ENCODE data around the gene CIB4.

The CIB4 gene

DNA sequence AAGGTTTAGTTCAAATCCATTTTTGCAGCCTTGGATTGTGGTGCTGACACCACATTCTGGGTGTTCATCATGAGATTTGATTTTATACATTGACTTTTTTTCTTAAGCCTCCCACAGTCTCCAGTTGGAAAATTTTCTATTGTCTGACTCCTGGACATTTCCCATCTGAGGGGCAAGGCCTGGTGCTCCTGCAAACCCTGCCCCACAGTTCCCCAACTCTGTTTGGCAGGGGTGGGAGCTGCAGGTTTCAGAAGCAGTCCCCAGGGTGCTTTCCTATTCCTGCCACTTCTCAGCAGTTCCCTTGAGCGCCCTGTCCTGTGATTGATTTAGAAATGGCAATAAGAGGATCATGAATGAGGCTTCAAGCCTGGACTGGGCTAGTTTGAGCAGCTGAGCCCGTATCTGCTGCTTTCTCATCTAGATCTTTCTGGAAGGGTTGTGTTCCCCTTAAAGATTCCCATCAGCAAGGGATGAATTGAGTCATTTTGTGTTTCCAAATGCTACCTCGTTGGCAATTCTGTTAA, 77.0 kb downstream of the CIB4 start:
- TF ChIP-seq, protein P1, sequence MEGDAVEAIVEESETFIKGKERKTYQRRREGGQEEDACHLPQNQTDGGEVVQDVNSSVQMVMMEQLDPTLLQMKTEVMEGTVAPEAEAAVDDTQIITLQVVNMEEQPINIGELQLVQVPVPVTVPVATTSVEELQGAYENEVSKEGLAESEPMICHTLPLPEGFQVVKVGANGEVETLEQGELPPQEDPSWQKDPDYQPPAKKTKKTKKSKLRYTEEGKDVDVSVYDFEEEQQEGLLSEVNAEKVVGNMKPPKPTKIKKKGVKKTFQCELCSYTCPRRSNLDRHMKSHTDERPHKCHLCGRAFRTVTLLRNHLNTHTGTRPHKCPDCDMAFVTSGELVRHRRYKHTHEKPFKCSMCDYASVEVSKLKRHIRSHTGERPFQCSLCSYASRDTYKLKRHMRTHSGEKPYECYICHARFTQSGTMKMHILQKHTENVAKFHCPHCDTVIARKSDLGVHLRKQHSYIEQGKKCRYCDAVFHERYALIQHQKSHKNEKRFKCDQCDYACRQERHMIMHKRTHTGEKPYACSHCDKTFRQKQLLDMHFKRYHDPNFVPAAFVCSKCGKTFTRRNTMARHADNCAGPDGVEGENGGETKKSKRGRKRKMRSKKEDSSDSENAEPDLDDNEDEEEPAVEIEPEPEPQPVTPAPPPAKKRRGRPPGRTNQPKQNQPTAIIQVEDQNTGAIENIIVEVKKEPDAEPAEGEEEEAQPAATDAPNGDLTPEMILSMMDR (IDR thresholded peaks at IDR 0.05), result no peak
- no peaks in the 10 kb centered on the region for H3K9me3 ChIP-seq (ENCODE audit: control insufficient read depth, low read length)
- no peaks in the 10 kb centered on the region for H3K79me2 ChIP-seq
- no peaks in the 10 kb centered on the region for H3K4me1 ChIP-seq
- no peak overlapping the region for H3K9ac ChIP-seq
- no peak overlapping the region for H2AFZ ChIP-seq
- no peaks in the 10 kb centered on the region for H3K27me3 ChIP-seq (ENCODE audit: control insufficient read depth, insufficient read depth, low read length)
- H3K36me3 ChIP-seq (ENCODE audit: control insufficient read depth, insufficient read depth, low read length), result no peaks in the 10 kb centered on the region
- no peak overlapping the region for H3K4me3 ChIP-seq (ENCODE audit: low read depth, low read length)
- no peak overlapping the region for H3K4me2 ChIP-seq (ENCODE audit: low read length)
- H3K27ac ChIP-seq, result no peak overlapping the region

- Histone ChIP-seq H3K4me3 (ENCODE audit: low read depth, low read length) (no peak overlapping the region), H3K79me2 (no peaks in the 10 kb centered on the region), H3K4me1 (no peaks in the 10 kb centered on the region), H3K27me3 (ENCODE audit: control insufficient read depth, insufficient read depth, low read length) (no peaks in the 10 kb centered on the region), H3K36me3 (ENCODE audit: control insufficient read depth, insufficient read depth, low read length) (no peaks in the 10 kb centered on the region), H2AFZ (no peak overlapping the region), H3K9ac (no peak overlapping the region), H3K9me3 (ENCODE audit: control insufficient read depth, low read length) (no peaks in the 10 kb centered on the region), H3K4me2 (ENCODE audit: low read length) (no peak overlapping the region), H3K27ac (no peak overlapping the region)
- TF ChIP-seq, protein P1 (IDR thresholded peaks at IDR 0.05), result no peak
Observed at GRCh38 chr2:26563686-26564085, 77.5 kb downstream of the CIB4 start.

DNA sequence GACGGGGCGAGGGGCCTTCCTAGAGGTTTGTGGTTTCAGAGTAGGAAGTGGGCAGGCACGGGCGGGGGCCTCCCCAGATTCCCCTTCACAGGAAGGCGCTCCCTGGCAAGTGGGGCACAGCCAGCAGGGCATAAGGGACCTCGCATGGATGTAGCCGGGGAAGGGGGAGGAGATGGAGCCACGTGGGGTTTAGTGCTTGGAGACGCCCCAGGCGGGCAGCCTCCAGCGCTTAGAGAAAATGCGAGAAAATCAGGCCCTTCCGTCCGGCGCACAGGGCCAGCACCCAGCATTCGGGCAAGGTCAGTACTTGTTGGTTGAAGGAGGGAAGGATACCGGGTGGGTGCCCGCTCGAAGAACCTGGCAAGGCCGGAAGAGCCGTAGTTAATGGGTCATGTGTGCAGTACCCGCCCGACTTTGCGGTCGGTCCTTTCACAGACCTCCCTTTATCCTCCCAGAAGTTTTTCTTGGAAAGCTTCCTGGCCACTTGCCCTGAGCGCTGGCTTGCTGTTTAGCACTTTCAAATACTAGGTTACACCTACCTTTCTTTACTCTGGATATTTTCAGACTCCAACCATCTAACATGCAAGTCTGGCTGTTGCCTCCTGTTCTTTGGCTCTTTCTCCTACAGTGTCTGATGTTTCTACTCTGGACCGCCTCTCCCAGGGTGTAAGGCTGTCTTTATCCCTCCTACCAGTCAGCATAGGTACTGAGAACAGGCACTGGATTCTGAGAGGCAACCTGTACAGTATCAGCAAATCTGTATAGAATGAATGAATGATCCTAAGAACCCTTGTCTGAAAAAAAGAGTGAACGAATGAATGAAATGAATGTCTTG, 78.1 kb downstream of the CIB4 start:
- Histone ChIP-seq H3K4me2 (ENCODE audit: low read length) (peak overlapping the region; percentile 78), H3K79me2 (no peaks in the 10 kb centered on the region), H3K36me3 (ENCODE audit: control insufficient read depth, insufficient read depth, low read length) (no peaks in the 10 kb centered on the region), H2AFZ (peak overlapping the region; percentile 87), H3K9ac (no peak overlapping the region), H3K27me3 (ENCODE audit: control insufficient read depth, insufficient read depth, low read length) (no peaks in the 10 kb centered on the region), H3K4me1 (no peaks in the 10 kb centered on the region), H3K9me3 (ENCODE audit: control insufficient read depth, low read length) (no peaks in the 10 kb centered on the region), H3K4me3 (ENCODE audit: low read depth, low read length) (peak overlapping the region; percentile 52), H3K27ac (no peak overlapping the region)
- TF ChIP-seq, protein P1 (IDR thresholded peaks at IDR 0.05), result no peak

DNA sequence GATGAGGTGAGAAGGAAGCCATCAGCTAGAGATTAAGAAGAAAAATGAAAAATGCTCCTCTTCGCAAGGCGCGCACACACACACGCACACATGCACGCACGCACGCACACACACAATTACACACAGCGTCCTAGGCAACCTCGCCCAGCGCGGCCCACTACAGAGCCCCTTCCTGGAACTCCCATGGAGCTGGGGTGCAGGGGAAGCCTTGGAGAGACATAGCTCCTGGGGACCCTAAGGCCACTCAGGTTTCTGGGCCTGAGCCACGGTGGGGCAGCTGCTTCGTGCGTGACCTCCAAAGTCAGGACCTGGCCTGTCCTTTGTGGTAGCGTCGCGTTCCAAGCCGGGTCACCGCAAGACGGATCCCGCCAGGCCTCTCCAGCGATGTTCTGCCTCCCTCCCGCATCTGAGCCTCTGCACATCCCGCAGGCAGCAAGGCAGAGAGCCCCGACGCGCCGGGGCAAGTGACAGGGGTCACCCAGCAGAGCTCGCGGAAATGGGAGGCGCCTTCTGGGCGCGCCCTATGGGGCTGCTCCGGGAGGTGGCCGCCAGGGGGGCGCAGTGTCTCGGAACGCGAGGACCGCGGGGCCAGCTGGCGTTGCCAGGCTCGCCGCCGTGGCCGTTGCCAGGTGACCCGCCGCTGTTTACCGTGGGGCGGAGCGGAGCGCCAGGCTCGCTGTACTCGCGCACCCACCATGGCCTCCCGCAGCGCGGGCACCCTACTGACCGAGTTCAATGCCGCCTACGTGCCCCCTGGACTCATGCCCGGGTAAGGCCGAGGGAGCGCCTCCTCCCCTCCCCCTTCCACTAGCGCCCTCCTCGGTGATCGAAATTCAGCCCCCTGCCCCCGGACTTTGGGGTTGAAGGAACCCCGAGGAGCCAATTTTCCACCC, 79.0 kb downstream of the CIB4 start:
- Histone ChIP-seq H3K27me3 (ENCODE audit: control insufficient read depth, insufficient read depth, low read length) (no peaks in the 10 kb centered on the region), H3K4me1 (no peaks in the 10 kb centered on the region), H3K27ac (no peak overlapping the region), H3K9me3 (ENCODE audit: control insufficient read depth, low read length) (no peaks in the 10 kb centered on the region), H3K4me2 (ENCODE audit: low read length) (peak overlapping the region; percentile 78), H2AFZ (peak overlapping the region; percentile 87), H3K4me3 (ENCODE audit: low read depth, low read length) (peak overlapping the region; percentile 52), H3K9ac (no peak overlapping the region), H3K79me2 (no peaks in the 10 kb centered on the region), H3K36me3 (ENCODE audit: control insufficient read depth, insufficient read depth, low read length) (no peaks in the 10 kb centered on the region)
- TF ChIP-seq, protein P1 (IDR thresholded peaks at IDR 0.05), result peak; percentile 56

Measured in parathyroid adenoma (tissue), 2 donors.